Muscle of back (tissue), 11 donors: ENCODE results near the gene UBE3D. TPM values are rescaled to one million over a fixed set of nuclear protein-coding genes. Genes with fewer than 3 reads are reported as not detected.
"Not testable (repeated sequence)": the region's sequence is repeated elsewhere in the genome, so short reads cannot be mapped to it uniquely, and the experiment has no call there.

Source experiments
- DNase-seq, 3 donors: peaks; one replicate each; pipeline versions ENCODE4 v3.0.0 to v3.0.0-alpha.2; 2013
- polyA plus RNA-seq, 10 donors: library from polyadenylated mRNA; unstranded; fragments of 120-200 nt; gene quantifications; one replicate each; pipeline ENCODE4 v1.2.1, GENCODE V29; 2013; ENCODE audit not compliant: insufficient read length in 10 of 10

The UBE3D gene
- polyA plus RNA-seq, 10 donors = 5.1 to 16.5 (median 8.7) TPM

DNA sequence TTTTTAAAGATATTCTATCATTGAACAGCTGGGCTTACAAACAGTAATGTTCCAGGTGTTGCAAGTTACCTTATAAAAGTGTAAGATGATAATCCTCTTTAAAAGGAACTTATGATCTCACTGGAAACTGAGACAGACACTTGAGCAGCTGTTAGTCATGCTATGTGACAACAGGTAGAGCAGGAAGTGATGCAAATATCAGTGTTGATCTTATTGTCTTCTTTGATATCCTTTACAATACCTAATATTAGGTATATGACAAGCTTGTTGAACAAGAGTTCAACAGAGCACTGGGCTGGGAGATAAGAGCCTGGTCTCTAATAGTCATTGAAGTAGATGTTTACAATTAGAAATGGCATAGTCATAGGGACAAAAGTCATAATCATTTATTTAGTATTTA is 150.0 kb downstream of the UBE3D start:
- DNase-seq = no peak

DNA sequence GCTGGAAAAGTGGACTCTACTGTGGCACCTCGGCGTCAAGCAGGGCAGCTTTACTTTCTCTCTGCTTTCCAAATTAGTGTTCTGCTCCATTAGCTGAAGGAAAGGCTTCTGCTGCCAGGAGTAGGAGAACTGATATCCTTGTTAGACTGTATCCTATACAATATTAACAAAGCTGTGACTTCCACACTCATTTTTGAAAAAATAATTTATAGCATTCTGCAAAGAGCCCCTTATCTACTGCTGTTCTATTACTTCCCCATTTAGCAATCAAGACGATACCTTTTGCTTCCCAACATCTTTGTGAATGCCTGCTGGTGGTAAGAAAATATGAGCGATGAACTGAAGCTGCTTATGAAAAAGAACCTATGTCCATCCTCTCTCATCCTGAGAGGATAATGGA is 151.1 kb downstream of the UBE3D start:
- no peak for DNase-seq

DNA sequence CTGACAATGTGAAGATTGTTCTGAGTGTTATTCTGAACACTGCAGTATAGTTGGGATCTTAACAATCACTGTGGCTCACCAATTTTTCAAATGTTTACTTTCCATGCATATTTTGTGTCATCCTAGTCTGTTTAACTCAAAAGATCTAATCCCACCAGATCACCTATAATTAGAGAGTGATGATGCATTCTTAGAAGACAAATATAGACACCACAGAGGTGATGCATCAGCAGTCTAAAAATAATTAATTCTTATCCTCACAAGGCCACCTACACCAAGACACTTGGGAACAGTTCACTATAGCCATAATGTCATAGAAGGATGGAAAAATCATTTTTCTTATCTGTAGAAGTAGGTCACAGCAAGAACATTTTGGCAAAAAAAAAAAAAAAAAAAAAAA is 154.8 kb downstream of the UBE3D start:
- no peak for DNase-seq

DNA sequence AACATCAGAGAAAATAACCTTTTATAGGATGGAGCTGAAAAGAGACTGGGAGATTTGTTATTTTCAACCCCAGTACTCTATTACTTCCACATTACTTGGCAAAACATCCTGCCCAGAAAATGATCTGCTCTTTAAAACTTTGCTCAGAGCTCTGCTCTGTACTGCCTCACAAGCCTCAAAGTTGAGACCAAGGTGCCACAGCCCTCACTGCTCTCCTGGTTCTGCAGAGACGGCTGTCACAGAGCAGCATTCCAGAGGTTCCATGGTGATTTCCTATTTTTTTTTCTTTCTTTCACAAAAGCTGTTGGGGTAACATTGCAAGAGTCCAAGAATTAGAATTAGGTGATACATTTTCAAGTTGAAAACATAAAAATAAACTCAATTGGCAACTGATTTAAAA is 155.2 kb downstream of the UBE3D start:
- DNase-seq = no peak

DNA sequence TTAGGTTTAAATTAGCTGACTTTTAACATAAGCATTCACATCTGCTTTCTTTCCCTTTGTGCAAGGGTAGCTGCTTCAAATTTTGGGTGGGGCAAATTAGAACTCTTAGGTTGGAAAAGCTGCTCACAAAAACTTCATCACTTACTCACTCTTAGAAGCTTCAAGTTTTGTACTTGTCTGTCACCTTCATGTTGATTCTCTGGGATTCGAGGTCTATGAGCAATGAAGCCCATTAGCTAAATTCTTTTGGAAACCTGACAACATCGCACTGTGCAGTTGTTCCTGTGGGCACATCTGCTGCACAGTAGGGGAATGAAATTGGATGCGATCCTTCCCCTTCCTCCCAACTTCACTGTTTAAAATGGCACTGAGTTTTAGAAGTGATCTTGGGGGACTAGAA is 156.1 kb downstream of the UBE3D start:
- DNase-seq = peak in 2 of 3 donors; percentile 14

DNA sequence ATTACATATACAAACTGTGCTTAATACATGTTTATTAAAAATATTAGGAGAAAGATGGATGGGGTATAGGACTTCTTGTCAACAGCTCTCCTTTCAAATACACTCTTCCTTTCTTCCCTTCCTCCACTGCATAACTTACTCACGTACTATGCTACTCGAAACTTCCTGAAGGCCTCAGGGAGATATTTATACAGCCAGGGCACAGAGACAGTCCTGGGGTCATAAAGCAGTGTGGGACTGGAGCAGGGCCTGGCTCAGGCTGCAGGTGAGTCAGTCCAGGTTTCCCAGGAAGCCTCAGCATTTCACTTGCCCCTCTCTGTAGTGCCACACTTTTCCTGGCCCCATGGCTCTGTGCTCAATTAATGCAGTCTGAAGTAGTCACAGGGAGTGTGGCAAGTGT is 157.0 kb downstream of the UBE3D start:
- no peak for DNase-seq

DNA sequence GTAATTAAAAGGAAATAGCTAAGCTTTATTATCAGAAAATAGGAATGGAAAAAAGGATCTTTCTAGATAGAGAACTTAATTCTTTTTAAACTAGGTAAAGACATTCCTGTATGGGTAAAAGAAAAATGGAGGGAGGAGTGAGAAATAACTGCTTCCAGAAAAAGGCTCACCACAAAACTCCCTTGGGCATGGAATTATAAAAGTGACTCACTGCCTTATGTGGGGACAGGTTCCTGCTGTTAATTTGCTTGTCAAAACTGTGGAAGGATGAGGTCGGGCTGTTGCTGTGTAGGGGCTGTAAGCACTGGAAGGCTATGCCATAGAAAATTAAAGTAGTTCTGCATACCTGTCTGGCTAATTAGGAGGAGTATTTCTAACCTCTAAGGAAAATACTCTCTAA is 158.7 kb downstream of the UBE3D start:
- peak in 1 of 3 donors; percentile 46 for DNase-seq

DNA sequence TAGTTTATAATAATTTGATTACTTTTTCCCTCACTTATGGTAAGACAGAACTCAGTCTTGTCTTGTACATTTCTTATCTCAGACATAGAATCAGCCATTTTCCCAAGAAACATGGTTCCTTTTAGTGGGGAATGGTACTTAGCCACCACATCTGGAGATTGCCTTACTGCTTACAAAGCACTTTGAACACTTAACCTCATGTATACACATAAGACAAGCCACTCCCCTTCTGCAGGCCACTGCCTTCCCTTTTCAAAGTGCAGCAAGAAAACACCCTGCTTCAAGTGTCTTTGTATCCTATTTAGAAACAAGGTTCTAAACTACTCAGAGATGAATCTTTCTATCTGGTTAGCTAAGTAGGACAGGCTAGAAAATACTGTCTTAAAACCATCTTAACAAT is 159.2 kb downstream of the UBE3D start:
- no peak for DNase-seq

DNA sequence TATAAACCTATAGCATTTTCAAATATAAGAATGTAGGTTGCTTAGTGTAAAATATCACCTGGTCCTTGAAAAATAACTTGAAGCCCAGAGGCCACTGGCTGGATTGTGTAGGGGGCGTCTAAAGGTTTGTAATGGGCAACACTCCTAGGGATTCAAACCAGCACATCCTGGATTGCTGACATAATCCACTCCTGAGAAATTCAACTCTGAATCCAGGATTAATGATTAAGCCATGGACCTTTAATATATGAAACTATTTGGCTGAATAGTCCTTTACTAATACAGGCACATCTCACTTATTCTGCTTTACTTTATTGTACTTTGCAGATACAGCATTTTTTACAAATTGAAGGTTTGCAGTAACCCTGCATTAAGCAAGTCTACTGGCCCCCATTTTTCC is 160.8 kb downstream of the UBE3D start:
- DNase-seq = no peak

DNA sequence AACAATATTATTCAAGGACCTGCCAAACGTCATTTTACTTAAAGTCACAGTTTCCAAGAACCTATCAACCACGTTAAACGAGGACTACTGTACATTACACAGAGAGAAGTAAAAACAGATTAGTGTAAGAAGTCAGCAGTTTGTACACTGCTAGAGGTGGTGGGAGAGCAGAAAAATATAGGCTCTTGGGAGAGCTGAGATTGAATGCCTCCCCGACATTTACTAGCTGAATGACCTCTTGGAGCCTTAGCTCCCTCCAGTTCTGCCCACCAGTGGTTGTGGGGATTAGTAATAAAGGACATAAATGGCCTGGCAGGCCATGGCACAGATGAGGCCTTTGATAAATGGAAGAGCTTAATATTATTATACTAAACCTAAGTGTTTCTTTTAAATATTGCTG is 161.4 kb downstream of the UBE3D start:
- DNase-seq = no peak

DNA sequence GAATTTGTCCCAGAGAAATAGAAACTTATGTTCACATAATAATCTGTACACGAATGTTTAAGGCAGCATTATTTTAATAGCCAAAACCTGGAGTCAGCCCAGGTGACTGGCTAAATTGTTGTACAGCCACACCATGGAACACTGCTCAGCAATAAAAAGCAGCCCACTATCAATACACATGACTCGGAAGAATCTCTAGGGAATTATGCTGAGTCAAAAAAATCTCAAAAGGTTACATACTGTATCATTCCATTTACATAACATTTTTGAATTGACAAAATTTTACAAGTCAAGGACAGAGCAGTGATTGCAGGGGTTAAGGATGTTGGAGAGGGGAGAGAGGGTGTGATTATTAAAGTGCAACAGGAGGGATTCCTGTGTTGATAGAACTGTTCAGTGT is 163.4 kb downstream of the UBE3D start:
- no peak for DNase-seq

DNA sequence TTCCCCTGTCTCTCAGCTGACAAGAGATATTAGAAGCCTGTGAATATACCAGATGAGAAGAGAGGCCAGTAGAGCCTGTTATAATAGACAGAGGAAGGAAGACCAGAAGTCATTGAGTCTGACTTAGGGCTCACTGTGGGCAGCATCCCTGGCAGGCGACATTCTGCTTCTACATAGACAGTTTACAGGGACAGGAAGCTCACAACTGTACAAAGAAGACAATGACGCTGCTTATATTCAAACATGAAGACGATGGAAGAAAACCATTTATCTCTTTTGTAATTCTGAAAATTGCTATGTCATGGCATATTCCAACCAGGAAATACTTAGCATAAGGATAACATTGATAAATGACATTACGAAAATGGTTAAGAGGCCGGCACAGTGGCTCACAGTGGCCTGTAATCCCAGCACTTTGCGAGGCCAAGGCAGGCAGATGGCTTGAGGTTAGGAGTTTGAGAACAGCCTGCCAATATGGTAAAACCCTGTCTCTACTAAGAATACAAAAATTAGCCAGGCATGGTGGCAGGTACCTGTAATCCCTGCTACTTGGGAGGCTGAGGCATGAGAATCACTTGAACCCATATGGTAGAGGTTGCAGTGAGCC is 170.9 kb downstream of the UBE3D start:
- DNase-seq = no peak

DNA sequence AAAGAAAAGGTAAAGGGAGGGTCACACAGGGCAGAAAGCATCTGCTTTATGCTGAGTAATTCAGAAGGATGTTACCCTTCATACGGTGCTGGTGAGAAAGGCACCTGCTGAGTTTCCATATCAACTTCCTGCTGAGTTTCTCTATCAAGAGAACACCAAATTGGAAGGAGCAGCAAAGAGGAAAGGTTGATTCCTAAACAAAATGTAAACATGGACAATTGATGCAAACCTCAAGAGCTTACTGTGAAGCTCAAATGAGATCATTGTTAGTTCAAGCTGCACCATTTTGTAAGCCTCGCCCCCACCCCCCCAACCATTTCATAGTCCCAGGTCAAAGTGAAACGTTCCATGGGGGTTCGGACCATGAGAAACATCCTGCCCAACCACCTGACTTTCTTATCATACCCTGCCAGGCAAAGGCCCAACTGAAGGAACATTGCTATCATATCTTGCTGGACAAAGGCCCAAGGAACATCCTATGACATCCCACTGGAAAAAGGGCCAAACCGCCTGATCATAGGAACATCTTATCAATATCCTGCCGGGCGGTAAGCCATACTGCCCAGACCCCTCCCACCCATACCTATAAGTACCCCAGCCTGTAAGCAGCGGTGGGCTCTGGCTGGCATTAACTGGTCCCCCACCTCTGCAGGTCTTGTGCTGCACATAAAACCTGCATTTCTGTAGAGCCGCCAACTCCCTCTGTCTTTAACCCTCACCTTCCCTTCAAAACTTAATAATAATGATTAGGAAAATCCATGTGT is 171.6 kb downstream of the UBE3D start:
- DNase-seq = no peak

DNA sequence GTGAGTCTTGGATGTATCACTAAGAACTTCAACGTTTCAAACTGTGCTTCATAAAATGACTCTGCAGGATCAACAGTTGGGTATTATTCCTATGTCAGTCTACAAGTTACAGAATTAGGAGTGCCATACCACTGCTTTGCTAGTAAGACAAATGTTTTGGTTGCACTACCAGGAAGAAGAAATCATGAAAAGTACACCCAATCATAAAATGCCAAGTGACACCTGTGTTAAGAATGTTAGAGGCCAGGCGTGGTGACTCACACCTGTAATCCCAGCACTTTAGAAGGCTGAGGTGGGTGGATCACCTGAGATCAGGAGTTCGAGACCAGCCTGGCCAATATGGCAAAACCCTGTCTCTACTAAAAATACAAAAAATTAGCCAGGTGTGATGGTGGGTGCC is 174.1 kb downstream of the UBE3D start:
- DNase-seq = not testable (repeated sequence)

DNA sequence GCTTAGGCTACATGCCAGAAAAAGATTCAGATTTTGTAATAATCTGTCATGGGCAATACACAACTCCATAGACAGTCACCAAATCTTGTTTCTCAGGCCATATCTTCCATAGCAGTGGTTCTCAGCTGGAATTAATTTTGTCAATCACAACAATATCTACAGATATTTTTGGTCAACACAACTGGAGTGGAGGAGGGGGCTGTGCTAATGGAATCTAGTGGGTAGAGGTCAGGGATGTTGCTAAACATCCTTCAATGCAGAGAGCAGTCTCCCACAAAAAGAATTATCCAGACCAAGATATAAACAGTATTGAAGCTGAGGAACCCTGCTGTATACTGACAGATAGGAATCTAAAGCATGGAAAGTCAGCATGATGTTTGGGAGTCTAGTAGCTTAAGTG is 174.6 kb downstream of the UBE3D start:
- no peak for DNase-seq

DNA sequence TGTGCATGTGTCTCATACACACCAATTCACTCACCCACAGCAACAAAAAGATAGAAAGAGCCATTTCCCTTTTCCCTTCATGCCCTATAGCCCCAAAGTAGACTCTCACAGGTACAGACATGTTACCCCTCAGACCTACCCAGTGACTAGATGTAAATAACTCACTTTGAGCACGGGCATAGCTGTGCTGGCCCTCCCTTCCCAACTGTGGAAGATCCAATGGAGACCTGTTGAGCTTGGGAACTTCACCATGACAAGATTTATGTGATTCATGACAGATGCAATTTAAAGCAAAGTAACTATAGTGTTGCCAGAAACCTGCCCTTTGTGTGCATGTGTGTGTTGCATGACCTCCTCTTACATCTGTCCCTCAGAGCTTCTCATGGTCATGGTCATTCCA is 175.4 kb downstream of the UBE3D start:
- DNase-seq = no peak

DNA sequence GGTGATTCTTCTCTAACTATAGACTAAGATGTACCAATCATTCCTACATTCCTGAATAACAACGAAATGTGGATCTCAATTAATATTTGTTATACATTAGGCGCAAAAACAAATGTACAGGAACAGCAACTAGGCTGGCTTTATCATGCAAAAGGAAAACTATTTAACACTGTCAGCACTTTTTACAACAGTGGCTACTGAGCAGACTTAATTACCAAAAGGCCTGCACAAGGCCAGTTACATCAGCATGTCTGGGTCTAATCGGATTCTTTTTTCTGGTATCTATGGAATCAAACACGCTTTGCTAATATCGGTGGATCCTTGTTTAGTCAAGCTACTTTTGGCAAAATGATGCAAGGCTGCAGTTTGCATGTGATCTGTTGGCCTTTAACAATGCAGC is 176.5 kb downstream of the UBE3D start:
- no peak for DNase-seq

DNA sequence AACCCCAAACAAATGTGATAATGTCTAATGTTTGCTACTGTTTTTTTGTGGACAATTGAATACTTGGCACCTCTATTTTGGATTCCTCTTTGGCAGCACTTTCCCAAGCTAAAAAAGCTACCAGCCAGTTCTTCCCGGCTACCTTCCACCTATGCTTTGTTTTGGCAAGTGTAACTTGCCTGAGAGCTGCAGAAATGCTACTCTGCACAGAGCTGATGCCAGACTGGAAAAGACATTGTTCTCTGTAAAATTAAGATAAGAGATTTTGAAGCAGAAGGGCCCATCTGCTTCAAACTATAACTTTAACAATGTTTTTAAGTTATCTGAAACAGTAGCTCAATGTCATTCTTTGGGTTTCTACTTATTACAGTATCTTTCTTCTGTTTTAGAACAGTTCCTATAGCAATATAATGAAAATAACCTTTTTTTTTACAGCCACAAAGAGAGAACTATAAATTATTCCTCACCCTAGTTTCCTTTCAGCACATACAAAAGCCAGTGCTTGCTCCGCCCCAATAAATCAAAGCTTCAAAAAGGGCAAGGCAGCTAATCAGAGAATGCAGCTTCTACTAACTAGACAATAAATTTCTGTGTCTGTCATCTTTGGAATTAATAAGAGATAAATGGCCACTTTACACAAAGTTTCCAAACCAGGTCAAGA is 183.1 kb downstream of the UBE3D start:
- DNase-seq = peak in 1 of 3 donors; percentile 4

DNA sequence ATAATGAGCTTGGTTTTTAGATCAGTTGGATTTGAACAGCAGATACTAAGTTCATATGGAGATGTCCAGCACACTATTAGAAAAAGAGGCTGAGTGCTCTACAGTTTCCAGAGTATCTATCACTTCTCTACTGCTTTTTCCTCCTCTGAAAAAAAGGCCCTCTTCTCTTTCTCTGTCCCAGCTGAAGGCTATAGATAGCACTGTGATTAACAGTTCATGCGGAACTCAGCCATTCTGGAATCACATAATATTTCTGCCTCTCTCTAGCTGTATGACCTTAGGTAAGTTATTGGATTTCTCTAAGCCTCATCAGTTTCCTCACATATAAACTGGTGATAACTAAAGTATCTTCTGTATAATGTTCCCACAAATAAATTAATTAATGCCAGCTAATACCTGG is 184.1 kb downstream of the UBE3D start:
- no peak for DNase-seq

DNA sequence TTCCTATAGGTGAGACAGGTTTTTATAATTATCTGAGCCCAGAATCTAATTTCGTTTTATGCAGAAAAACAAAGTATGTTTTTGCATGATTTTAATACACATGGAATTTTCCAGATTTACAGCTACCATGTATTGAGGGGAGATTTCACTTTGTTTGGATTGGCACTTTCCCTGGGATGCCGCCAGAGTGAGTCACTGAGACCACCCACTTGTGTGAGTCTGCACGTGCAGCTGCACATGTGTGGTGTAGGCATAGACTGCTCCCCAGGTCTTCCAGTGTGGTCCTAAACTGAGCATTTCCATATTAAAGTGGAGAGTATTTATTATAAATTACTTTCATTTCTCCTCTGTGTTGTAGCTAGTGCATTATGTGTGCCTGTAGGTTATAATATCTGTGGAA is 186.8 kb downstream of the UBE3D start:
- DNase-seq = peak in 2 of 3 donors; percentile 8 to 60

DNA sequence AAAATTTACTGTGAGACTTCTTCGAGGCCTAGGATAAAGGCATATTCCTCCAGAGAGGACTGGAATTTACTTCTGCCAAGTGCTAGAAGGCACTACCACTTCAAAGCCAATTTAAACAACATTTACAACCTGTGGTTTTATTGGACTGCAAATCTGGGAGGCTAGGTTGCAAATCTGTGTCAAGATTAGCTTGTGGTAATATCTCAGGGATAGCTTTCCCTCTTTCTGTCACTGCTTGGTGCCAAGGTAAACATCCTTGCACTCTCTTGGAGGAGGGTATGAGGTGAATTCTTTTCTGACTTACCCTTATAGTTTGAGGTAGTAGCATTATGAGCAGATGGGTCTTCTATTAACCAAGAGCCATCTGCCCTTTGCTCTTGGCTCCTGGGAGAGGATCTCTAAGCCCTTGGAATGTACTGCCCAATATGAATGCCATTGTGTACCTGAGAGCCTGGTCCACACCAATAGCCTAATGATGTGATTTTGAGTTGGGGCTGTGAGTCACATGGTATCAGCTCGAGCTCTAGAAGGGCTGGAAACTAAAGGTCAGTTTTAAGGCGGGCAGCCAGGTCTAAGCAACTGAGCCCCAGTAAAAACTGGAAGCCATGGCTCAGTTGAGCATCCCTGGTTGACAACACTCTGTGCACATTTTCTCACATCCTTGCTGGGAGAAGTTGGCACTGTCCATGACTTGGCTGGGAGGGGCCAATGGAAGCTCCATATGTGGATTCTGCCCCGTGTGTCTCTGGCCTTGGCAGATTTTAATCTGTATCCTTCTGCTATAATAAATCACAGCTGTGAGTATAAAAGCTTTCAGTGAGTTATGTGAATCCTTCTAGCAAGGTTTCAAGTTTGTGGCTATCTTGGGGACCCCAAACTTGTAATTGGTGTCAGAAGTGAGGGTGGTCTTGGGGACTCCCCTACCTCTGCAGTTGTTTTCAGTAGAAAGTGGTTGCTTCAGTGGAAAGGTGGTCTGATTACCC is 188.1 kb downstream of the UBE3D start:
- DNase-seq = no peak

DNA sequence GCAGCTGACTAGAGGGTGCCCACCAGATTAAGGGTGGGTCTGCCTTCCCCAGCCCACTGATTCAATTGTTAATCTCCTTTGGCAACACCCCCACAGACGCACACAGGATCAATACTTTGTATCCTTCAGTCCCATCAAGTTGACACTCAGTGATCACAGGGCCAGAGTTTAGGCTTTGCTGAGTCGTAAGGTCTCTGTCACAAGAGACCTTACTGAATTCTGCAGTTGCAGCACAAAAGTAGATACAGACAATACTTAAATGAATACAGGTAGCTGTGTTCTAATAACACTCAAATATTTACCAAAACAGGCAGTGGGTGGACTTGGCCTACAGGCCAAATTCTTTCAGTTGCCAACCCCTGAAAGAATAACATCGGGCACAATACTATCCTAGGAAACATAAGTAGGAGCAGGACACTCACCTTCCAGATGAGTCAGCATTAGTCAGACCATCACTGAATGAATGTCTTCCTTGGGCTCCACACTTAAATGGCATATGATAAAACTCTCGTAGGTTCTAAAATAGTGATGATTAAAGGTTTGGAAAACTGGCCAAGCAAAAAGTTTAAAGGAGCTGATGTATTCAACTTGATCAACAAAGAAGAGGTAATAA is 190.0 kb downstream of the UBE3D start:
- peak in 1 of 3 donors; percentile 31 for DNase-seq
